Activated CD4-positive, CD25-positive, alpha-beta regulatory T cell treated with anti-CD3 and anti-CD28 coated beads, Interleukin-2, amount 50 U/mL, for 24 hours (primary cell): ENCODE results near the gene SEMA6B.
"Not testable (repeated sequence)": the region's sequence is repeated elsewhere in the genome, so short reads cannot be mapped to it uniquely, and the experiment has no call there.

Experiments used
- ATAC-seq, 2 donors: fragments of 150-1000 bp; cut with Tn5 transposase; one replicate each; pipeline ENCODE4 v1.10.0; 2021; ENCODE audit warnings: mild to moderate bottlenecking in 1 of 2, moderate library complexity in 1 of 2

The SEMA6B gene

DNA sequence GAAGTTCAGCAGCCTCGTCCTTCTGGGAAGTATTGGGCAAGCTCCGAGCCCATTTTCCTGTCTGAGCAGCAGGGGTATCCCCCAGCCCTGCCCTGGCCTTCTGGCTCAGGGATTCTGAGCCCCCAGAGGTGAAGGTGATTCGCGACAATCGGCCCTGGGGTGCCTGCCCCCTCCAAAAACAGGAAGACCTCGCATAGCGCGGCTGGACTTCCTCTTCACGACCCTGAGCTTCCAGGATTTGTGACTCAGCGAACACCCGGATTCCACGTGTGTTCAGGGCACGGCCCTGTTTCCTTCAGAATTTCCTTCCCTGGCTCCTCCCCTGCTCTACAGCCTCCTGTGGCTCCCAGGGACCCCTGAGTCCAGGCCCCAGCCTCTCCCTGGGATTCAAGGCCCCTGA is at the start of gene SEMA6B:
SEMA6B (minus strand) TSS at position 116 of the 400 bp plus-strand sequence. CDS start 1,227 bp downstream, outside the sequence.
- no peak for ATAC-seq

GRCh38 chr19:4606921-4607678 is 47.6 kb upstream of the SEMA6B start:
- ATAC-seq, result no peak

DNA sequence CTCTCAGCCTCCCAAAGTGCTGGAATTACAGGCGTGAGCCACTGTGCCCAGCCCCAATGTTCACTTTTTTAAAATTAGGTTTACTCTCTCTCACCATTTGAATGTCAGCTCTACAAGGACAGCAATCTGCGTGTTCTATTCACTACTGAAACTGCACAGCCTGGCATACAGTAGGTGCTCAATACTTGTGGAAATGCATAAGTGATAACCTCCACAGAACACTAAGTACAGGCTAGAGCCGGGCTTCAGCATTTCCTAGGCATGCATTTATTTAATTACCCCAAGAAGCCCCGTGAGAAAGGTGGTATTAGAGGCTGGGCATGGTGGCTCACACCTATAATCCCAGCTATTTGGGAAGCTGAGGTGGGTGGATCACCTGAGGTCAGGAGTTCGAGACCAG is 46.7 kb upstream of the SEMA6B start:
- ATAC-seq, result no peak

DNA sequence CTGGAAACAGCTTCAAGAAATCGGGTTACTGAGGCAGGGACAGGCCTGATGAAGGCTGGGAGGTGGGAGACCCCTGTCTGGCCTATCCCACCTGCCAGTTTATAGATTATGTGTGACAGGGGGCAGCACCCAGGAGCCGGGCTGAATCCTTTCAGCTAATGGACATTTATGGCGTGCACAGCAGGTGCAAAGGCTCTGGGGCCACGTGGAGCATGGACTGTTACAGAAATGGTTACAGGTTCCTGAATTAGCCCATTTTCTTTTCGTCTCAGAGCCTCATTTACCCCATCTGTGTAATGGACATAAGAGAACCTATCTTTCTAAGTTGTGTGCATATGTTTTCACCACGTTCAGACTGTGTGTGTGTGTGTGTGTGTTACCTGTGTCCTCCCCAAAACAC is 45.4 kb upstream of the SEMA6B start:
- ATAC-seq, result no peak

GRCh38 chr19:4602915-4603314 is 43.4 kb upstream of the SEMA6B start:
- no peak for ATAC-seq

GRCh38 chr19:4602173-4602788 is 42.8 kb upstream of the SEMA6B start:
- ATAC-seq, result no peak

DNA sequence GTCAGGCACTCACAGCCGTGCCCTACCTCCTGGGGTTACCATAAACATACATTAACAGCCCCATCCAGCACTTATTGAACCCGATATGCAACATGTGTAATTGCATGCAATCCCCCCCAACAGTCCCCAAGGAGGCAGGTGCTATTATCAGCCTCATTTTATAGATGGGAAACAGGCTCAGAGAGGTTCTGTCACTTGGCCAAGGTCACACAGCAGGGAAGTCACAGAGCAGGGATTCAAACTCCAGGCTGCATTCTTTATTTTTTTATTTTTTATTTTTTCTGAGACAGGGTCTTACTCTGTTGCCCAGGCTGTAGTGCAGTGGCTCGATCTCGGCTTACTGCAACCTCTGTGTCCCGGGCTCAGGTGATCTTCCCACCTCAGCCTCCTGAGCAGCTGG is 41.4 kb upstream of the SEMA6B start:
- no peak for ATAC-seq

GRCh38 chr19:4600082-4600481 is 40.6 kb upstream of the SEMA6B start:
- ATAC-seq, result no peak

GRCh38 chr19:4598712-4599111 is 39.2 kb upstream of the SEMA6B start:
- ATAC-seq, result no peak

- ATAC-seq, result peak in 1 of 2 donors; percentile 38
These were observed 38.6 kb upstream of the SEMA6B start for GRCh38 chr19:4597975-4598671.

- ATAC-seq, result no peak
These were observed 37.9 kb upstream of the SEMA6B start for GRCh38 chr19:4597278-4597974.

GRCh38 chr19:4596033-4596904 is 36.8 kb upstream of the SEMA6B start:
- ATAC-seq, result no peak

DNA sequence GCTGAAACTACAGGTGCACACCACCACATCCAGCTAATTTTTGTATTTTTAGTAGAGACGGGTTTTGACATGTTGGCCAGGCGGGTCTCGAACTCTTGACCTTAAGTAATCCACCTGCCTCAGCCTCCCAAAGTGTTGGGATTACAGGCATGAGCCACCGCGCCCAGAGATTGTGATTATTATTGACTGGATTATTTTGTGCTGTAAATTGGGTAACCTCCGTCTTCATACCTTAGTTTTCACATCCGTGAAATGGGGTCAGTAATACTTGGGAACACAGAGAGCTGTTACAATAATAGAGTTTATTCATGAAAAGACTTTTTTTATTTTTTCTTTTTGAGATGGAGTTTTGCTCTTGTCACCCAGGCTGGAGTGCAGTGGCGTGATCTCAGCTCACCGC is 35.7 kb upstream of the SEMA6B start:
- not testable (repeated sequence) for ATAC-seq

- ATAC-seq, result no peak
These were observed 34.7 kb upstream of the SEMA6B start for GRCh38 chr19:4594201-4594600.

DNA sequence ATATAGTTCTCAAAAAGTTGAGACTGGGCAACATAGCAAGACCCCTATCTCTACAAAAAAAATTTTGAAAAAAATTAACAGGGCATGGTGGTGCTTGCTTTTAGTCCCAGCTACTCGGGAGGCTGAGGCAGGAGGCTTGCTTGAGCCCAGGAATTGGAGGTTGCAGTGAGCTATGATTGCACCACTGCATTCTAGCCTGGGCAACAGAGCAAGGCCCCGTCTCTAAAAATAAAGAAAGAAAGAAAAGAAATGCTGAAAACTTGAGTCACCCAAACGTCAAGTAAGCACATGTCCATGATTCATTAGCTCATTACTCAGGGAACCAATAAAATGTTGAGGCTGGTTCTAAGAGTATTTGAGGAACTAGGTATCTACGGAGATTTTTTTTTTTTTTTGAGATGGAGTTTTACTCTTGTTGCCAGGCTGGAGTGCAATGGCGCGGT is 33.9 kb upstream of the SEMA6B start:
- ATAC-seq, result no peak

DNA sequence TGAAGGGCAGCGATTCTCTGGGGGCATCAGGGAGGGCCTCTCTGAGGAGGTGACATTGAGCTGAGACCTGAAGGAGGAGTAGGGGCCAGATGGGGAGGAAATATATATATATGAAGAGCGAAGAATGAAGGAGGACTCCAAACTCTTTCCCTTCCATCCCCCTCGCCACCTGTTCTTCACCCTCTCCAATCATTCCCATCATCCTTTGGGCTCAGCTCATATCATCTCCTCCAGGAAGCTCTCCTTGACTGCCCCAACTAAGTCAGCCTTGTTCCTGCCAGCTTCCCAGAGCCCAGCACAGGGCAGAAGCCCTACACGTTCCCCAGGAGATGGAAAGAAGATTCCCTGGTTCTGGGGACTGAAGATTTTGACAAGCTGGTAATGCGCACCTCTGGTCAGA is 33.0 kb upstream of the SEMA6B start:
- ATAC-seq, result no peak

GRCh38 chr19:4591320-4591719 is 31.8 kb upstream of the SEMA6B start:
- ATAC-seq, result no peak

DNA sequence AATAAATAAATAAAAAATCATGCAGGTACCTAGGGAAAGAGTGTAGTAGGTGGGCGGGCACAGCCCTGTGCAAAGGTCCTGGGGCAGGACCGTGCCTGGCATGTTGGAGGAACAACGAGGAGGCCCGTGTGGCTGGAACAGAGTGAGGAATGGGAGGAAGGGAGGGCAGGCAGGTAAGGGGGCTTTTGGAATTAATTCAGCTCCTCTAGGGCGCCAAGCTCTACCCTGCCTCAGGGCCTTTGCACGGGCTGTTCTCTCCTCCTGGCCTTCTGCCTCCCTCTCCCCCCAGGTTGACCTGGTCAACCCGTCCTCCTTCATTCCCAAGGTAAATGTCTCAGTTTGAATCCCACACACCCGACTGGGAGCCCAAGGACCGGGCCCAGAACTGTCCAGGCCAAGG is 31.1 kb upstream of the SEMA6B start:
- no peak for ATAC-seq

DNA sequence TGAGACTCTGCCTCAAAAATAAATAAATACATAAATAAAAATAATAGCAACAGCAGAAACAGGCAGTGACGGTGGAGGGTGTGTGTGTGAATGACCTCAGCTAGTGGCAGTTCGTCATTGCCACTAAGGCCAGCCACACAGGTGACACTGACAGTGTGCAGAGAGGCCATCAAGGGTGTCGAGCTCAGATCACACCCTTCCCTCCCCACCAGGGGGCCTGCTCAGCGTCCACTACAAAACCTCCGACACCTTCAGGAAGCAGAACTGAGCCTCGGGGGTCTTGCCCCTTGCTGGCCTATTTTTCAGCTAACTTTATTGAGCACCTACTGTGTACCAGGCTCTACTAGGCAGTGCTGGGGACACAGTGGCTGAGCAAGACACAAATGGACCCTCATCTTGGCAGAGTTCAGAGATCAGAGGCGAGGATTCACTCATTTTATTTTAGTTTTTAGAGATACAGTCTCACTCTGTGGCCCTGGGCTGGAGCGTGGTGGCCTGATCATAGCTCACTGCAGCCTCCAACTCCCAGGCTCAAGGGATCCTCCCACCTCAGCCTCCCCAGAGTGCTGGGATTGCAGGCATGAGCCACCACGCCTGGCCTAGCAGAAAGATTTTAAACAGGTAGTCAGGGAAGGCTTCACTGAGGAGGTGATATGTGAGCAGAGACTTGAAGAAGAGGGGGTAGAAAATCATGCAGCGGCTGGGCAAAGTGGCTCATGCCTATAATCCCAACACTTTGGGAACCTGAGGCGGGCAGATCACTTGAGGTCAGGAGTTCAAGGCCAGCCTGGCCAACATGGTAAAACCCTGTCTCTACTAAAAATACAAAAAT is 30.3 kb upstream of the SEMA6B start:
- peak in 1 of 2 donors; percentile 38 for ATAC-seq

- ATAC-seq, result no peak
These were observed 28.8 kb upstream of the SEMA6B start for GRCh38 chr19:4588291-4588761.

- no peak for ATAC-seq
These were observed 28.0 kb upstream of the SEMA6B start for GRCh38 chr19:4587527-4587926.
